B cell (primary cell): ENCODE data around the gene KIAA0408. TPM values are rescaled to one million over a fixed set of nuclear protein-coding genes. Genes with fewer than 3 reads are reported as not detected.

ENCODE experiments used
- ATAC-seq: fragments of 200-7000 bp; cut with Tn5 transposase; one replicate; pipeline ENCODE4 v1.10.0; 2021; ENCODE audit warnings: low read depth, mild to moderate bottlenecking, moderate number of reproducible peaks, moderate library complexity
- CTCF ChIA-PET: fragments of 350-600 bp; sonication (Branson Sonifier 250); formaldehyde crosslinking; loops from one replicate; lab custom pipeline; 2021; ENCODE audit warnings: antibody characterized with exemption, inconsistent platforms; lab: Charles Lee
- POLR2A ChIA-PET: fragments of 350-600 bp; sonication (Branson Sonifier 250); formaldehyde crosslinking; loops from one replicate; lab custom pipeline; 2021; ENCODE audit warnings: antibody characterized with exemption; lab: Charles Lee
- DNase-seq: peaks from one replicate; pipeline ENCODE4 v3.0.0; 2013
- H2AFZ ChIP-seq: 2 replicates; pipeline ENCODE4 v1.6.1; 2012; ENCODE audit warnings: mild to moderate bottlenecking, low read depth, low read length; ENCODE audit not compliant: insufficient read depth, poor library complexity, severe bottlenecking
- H3K27ac ChIP-seq, 2 donors: 1 replicate in 1 of 2; 2 replicates in 1 of 2; pipeline ENCODE4 v1.5.1; 2012 to 2013; ENCODE audit warnings: low read length in 2 of 2, mild to moderate bottlenecking in 2 of 2, moderate library complexity in 1 of 2
- H3K27me3 ChIP-seq, 4 experiments: fragments of 200-600 bp in 1 of 4; sonication (generic) in 1 of 4; replicated peaks in 1 of 4; 1 replicate in 2 of 4; 2 replicates in 2 of 4; pipeline versions ENCODE4 v1.6.1 to v1.7.0; 2013 to 2016; ENCODE audit warnings: low read length in 3 of 4, mild to moderate bottlenecking in 2 of 4, mixed read lengths in 1 of 4, moderate library complexity in 1 of 4; ENCODE audit not compliant: insufficient read depth in 4 of 4, control insufficient read depth in 3 of 4; ENCODE audit errors: control extremely low read depth in 1 of 4
- H3K36me3 ChIP-seq, 2 experiments: replicated peaks in 1 of 2; 1 replicate in 1 of 2; 2 replicates in 1 of 2; pipeline versions ENCODE4 v1.6.1 to v1.7.1; 2013; ENCODE audit warnings: low read length in 1 of 2; ENCODE audit not compliant: insufficient read depth in 2 of 2, control insufficient read depth in 1 of 2; ENCODE audit errors: control extremely low read depth in 1 of 2, extremely low read depth in 1 of 2
- H3K4me1 ChIP-seq, 2 donors: fragments of 200-600 bp in 1 of 2; sonication (generic) in 1 of 2; 1 replicate in 1 of 2; 2 replicates in 1 of 2; pipeline versions ENCODE4 v1.5.1 to v1.6.1; 2013 to 2017; ENCODE audit warnings: low read length in 2 of 2; ENCODE audit not compliant: control insufficient read depth in 2 of 2, insufficient read depth in 2 of 2
- H3K4me2 ChIP-seq: replicated peaks from 2 replicates; pipeline ENCODE3; 2012; ENCODE audit warnings: mild to moderate bottlenecking, low read depth, low read length; ENCODE audit not compliant: poor library complexity, severe bottlenecking
- H3K4me3 ChIP-seq, 5 experiments: fragments of 200-600 bp in 1 of 5; sonication (generic) in 1 of 5; 1 replicate in 3 of 5; 2 replicates in 2 of 5; pipeline versions ENCODE4 v1.5.1 to v1.7.0; 2011 to 2016; ENCODE audit warnings: low read length in 4 of 5, mild to moderate bottlenecking in 4 of 5, low read depth in 2 of 5, control low read depth in 1 of 5, moderate library complexity in 1 of 5; ENCODE audit not compliant: insufficient read depth in 1 of 5; ENCODE audit errors: control extremely low read depth in 1 of 5, extremely low read depth in 1 of 5
- H3K79me2 ChIP-seq: fragments of 200-600 bp; sonication (generic); one replicate; pipeline ENCODE4 v1.6.0; 2016; ENCODE audit warnings: low read length; ENCODE audit not compliant: control insufficient read depth, insufficient read depth
- H3K9ac ChIP-seq: fragments of 200-600 bp; sonication (generic); 2 replicates; pipeline ENCODE4 v1.6.1; 2017; ENCODE audit warnings: mild to moderate bottlenecking, low read length, moderate library complexity
- H3K9me3 ChIP-seq, 3 donors: one replicate each; pipeline versions ENCODE4 v1.6.1 to v1.7.1; 2013; ENCODE audit warnings: low read length in 2 of 3; ENCODE audit not compliant: control insufficient read depth in 2 of 3, insufficient read depth in 1 of 3; ENCODE audit errors: control extremely low read depth in 1 of 3
- H4K20me1 ChIP-seq: 2 replicates; pipeline ENCODE4 v1.6.0; 2012; ENCODE audit warnings: mild to moderate bottlenecking, low read length; ENCODE audit not compliant: insufficient read depth, control insufficient read depth, poor library complexity, severe bottlenecking
- H3K27ac Mint-ChIP-seq: one replicate; pipeline ENCODE4 v1.8.0; 2021; ENCODE audit warnings: mixed read lengths
- H3K27me3 Mint-ChIP-seq: one replicate; pipeline ENCODE4 v1.8.0; 2021; ENCODE audit warnings: mixed read lengths
- H3K4me1 Mint-ChIP-seq: one replicate; pipeline ENCODE4 v1.8.0; 2021; ENCODE audit warnings: mixed read lengths
- H3K4me3 Mint-ChIP-seq: one replicate; pipeline ENCODE4 v1.8.0; 2021; ENCODE audit warnings: mixed read lengths
- H3K9me3 Mint-ChIP-seq: one replicate; pipeline ENCODE4 v1.8.0; 2022; ENCODE audit warnings: mixed read lengths; ENCODE audit not compliant: insufficient read depth
- CTCF ChIP-seq: fragments of 200-600 bp; IDR thresholded peaks from one replicate; pipeline ENCODE4 v1.8.0; 2022; ENCODE audit warnings: antibody characterized with exemption, mild to moderate bottlenecking
- EZH2 ChIP-seq: IDR thresholded peaks from 2 replicates; pipeline ENCODE4 v1.6.1; 2012; ENCODE audit warnings: borderline replicate concordance, low read depth, mild to moderate bottlenecking, moderate library complexity, low read length; ENCODE audit not compliant: insufficient read depth, poor library complexity, severe bottlenecking
- WGBS: methylation state at CpG from one replicate; pipeline ENCODE4 v1.1.5; 2013; ENCODE audit warnings: missing lambda C conversion rate; ENCODE audit not compliant: insufficient coverage; 5-methylcytosine and 5-hydroxymethylcytosine counted together
- intact Hi-C: fragments of 100-400 bp; cut with micrococcal nuclease; formaldehyde crosslinking; loops from one replicate; pipeline ENCODE4 v1.10.0; 2022
- polyA plus RNA-seq: library from polyadenylated mRNA; depleted of rRNA; stranded (reverse); fragments of >200 nt; gene quantifications from 2 replicates; pipeline ENCODE4 v1.2.3, GENCODE V29; 2012
- total RNA-seq, 2 donors: library from RNA; stranded (reverse); fragments of 120-200 nt in 1 of 2; gene quantifications; 1 replicate in 1 of 2; 2 replicates in 1 of 2; pipeline versions ENCODE4 v1.2.3 to v1.2.4, GENCODE V29; 2013 to 2022

KIAA0408 gene
- total and polyA plus RNA-seq, 2 donors (not counting 1 experiment from before 2014, with no cell fraction given): 0.58 to 0.64 TPM

- Histone ChIP-seq H4K20me1 (no peaks in the 10 kb centered on the region), H3K27me3 (no peaks in the 10 kb centered on the region), H3K36me3 (no peaks in the 10 kb centered on the region), H3K4me2 (no peak overlapping the region), H3K4me1 (no peaks in the 10 kb centered on the region), H3K79me2 (no peaks in the 10 kb centered on the region), H3K27ac (no peak overlapping the region), H3K9ac (no peak overlapping the region), H2AFZ (no peak overlapping the region), H3K4me3 (no peak overlapping the region), H3K9me3 (no peaks in the 10 kb centered on the region)
- Mint-ChIP-seq H3K4me1 (no peaks in the 10 kb centered on the region), H3K27me3 (peaks cover 16% of the 10 kb centered on the region), H3K4me3 (no peak overlapping the region), H3K9me3 (no peaks in the 10 kb centered on the region), H3K27ac (no peak overlapping the region)
- TF ChIP-seq EZH2 (no peak), CTCF (no peak)
- no peak for ATAC-seq
- DNase-seq: no peak
- POLR2A ChIA-PET: no interaction called here
- CTCF ChIA-PET: no interaction called here
- intact Hi-C loops: no loop called here
- no CpG with 5 or more reads among the region's 1 CpG for WGBS
Measured at GRCh38 chr6:127496471-127496870, 37.3 kb upstream of the KIAA0408 start.

- no peak for TF ChIP-seq CTCF
- Histone ChIP-seq H2AFZ (no peak overlapping the region), H3K27me3 (no peaks in the 10 kb centered on the region), H3K79me2 (no peaks in the 10 kb centered on the region), H3K9ac (no peak overlapping the region), H3K27ac (no peak overlapping the region), H3K4me1 (no peaks in the 10 kb centered on the region), H3K9me3 (no peaks in the 10 kb centered on the region), H3K4me3 (no peak overlapping the region), H3K4me2 (no peak overlapping the region), H3K36me3 (no peaks in the 10 kb centered on the region), H4K20me1 (no peaks in the 10 kb centered on the region)
- H3K27me3 Mint-ChIP-seq: peaks cover 10% of the 10 kb centered on the region
- ChIA-PET CTCF (no interaction called here), POLR2A (no interaction called here)
- no peaks in the 10 kb centered on the region for H3K4me1 Mint-ChIP-seq
- ATAC-seq (no peak), DNase-seq (no peak)
- intact Hi-C loops: no loop called here
- H3K27ac Mint-ChIP-seq: no peak overlapping the region
- H3K4me3 Mint-ChIP-seq: no peak overlapping the region
- no peaks in the 10 kb centered on the region for H3K9me3 Mint-ChIP-seq
Measured at GRCh38 chr6:127494240-127494767, 35.1 kb upstream of the KIAA0408 start.
